ENCODE results near the gene SPDYE6.

DNA sequence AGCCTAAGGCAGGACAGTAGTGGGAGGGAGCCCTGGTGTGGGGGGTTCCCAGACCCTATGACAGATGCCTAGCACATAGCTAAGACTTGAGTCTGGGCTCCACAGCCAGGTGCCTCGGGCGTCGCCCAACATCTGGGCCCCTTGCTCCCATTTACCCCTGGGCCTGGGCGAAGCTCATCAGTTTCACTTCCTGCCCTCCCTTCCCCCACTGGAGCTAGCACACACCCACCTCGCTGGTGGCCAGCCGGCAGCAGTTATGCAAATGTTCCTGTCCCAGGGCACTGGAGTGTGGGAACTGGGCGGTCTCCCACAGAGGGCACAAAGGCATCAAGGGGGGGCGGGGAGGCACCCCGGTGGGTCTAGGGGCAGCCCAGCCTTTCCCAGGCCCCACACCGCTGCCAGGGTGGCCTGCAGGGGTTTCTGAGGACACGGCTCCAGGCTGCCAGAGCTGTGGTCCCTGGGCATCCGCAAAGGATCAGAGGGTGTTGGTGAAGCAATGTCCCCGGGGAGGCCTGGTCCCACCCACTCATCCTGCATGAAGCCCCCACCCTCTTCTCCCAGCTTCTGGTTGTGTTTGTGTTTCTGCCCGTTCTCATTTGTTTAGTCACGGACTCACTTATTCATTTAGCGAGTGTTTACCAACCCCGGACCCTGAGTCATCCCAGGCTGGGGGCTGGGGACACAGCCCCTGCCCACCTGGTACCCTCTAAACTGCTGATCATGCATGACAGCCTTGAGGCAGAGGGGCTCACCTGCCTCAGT is 49.1 kb downstream of the SPDYE6 start:
- TF ChIP-seq, protein P1, sequence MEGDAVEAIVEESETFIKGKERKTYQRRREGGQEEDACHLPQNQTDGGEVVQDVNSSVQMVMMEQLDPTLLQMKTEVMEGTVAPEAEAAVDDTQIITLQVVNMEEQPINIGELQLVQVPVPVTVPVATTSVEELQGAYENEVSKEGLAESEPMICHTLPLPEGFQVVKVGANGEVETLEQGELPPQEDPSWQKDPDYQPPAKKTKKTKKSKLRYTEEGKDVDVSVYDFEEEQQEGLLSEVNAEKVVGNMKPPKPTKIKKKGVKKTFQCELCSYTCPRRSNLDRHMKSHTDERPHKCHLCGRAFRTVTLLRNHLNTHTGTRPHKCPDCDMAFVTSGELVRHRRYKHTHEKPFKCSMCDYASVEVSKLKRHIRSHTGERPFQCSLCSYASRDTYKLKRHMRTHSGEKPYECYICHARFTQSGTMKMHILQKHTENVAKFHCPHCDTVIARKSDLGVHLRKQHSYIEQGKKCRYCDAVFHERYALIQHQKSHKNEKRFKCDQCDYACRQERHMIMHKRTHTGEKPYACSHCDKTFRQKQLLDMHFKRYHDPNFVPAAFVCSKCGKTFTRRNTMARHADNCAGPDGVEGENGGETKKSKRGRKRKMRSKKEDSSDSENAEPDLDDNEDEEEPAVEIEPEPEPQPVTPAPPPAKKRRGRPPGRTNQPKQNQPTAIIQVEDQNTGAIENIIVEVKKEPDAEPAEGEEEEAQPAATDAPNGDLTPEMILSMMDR (IDR thresholded peaks at IDR 0.05) = no peak
- no peak for TF ChIP-seq POLR2AphosphoS5 (IDR thresholded peaks at IDR 0.05)

Measured in breast epithelium (tissue), 3 donors.